NCI-H526 treated with DMSO at 0.1 percent for 48 hours (cell line): ENCODE data around the gene CHD9.
"Not testable (repeated sequence)": the region's sequence is repeated elsewhere in the genome, so short reads cannot be mapped to it uniquely, and the experiment has no call there.

Experiments used
- DNase-seq: peaks from one replicate; lab custom pipeline; 2025; lab: John Stamatoyannopoulos, UW

Gene CHD9

DNA sequence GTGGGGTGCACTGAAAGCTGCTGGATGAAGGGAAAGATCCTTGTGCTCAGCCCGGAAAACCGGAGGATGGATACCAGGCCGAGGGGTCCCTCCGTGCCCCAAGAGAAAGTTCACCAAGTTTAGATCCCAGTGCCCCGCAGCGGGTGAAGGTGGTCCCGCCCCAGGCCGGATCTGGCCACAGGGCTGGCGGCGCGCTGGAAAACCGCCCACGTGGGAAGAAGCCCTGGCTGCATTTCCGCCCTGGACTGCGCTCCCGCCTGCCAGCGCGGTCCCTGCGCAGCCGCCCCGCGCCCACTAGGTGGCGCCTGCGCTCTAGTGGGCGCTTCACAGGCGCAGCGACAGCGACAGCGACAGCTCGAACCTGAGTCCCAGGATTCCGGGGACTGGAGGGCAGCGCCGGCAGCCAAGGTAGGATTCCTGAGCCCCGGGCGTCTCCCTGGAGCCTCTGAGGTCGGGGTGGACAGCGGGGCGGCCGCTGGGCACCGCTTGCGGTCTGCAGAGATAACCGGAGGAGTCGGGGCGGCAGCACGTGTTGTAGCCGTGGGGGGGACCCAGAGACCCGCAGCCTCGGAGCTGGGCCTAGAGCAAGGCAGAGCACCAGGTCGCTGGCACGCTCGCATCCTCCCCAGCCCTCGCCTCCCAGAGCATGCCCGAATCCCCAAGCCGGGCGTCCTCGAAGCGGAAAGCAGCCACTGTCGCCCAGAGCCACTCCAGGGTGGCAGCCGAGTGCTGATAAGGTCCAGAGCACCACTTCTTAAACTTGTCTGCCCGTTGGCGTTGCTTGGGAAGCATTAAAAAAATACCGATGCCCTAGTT is at the start of gene CHD9:
Gene CHD9 (plus strand): TSS at position 322 of the 816 bp plus-strand sequence. CDS start 101,099 bp downstream, outside the sequence.
- peak; percentile 62 for DNase-seq

- DNase-seq, result no peak
Observed at GRCh38 chr16:53007095-53007494, 47.7 kb upstream of the CHD9 start.

GRCh38 chr16:53014287-53014686 is 40.5 kb upstream of the CHD9 start:
- no peak for DNase-seq

GRCh38 chr16:53018834-53019416 is 35.9 kb upstream of the CHD9 start:
- no peak for DNase-seq

DNA sequence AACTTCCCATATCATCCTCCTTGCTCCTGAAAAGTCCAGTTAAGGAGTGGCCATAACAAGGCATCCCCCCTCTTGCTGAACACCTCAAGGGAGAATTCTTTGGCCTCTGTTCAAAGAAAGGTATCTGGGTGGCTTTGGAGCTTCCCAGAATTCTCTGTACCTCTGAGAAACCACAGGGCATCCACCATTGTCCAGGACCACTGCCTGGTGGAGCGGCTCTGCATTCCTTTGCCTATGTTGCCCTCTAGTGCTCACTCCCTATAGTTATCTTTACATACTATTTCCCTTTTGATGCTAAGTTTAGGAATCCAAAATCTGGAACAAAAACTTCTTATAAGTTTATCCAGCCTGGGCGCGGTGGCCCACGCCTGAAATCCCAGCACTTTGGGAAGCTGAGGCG is 32.4 kb upstream of the CHD9 start:
- DNase-seq, result peak; percentile 2

DNA sequence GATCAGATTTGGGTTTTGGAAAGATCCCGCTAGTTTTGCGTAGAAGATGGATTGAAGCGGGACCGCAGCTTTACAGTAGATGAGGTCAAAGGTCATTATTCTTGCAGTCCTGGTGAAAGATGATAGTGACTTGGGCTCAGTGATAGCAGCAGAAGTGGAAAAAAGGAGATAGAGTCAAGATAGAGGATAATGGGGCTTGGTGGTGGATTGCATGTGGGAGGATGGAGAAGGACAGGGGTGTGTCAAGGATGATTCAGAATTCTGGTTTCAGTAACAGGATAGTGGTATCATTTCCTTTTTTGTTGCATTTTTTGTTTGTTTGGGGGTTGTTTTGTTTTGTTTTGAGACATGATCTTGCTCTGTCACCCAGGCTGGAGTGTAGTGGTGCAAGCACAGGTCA is 30.7 kb upstream of the CHD9 start:
- DNase-seq, result no peak

- no peak for DNase-seq
Observed at GRCh38 chr16:53029971-53030370, 24.8 kb upstream of the CHD9 start.

- DNase-seq, result no peak
Observed at GRCh38 chr16:53031323-53031942, 23.4 kb upstream of the CHD9 start.

GRCh38 chr16:53034306-53034705 is 20.5 kb upstream of the CHD9 start:
- no peak for DNase-seq

GRCh38 chr16:53035176-53035942 is 19.4 kb upstream of the CHD9 start:
- DNase-seq, result no peak

DNA sequence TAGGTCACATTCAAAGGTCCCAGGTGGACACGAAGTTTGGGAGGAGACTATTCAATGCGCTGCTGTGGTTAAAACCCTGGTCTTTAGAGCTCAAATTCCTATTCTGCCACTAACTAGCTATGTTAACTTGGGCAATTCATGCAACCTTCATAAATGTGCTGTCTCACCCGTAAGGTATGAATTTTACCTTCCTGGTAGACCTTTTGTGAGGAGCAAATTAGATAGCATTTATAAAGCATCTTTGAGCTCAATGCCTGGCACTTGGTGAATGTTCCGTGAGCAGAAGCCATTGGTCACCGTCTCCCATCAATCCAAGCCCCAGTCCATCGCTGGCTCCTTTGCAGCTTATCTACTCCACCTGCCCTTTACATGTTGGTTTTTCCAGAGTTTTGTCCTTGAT is 18.7 kb upstream of the CHD9 start:
- no peak for DNase-seq

GRCh38 chr16:53036711-53037110 is 18.1 kb upstream of the CHD9 start:
- DNase-seq, result not testable (repeated sequence)

DNA sequence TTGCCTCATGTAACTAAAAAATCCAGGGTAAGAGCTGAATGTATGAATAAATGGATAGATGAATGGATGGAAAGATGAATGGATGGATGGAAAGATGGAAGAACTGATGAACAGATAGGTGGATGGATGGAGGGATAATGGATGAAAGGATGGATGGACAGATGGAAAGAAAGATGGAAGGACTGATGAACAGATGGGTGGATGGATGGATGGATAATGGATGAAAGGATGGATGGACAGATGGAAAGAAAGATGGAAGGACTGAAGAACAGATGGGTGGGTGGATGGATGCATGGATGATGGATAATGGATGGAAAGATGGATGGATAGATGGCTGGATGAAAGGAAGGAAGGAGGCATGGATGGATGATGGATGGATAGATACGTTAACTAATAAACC is 14.0 kb upstream of the CHD9 start:
- DNase-seq, result no peak

- DNase-seq, result peak; percentile 82
Observed at GRCh38 chr16:53041320-53042051, 13.3 kb upstream of the CHD9 start.

DNA sequence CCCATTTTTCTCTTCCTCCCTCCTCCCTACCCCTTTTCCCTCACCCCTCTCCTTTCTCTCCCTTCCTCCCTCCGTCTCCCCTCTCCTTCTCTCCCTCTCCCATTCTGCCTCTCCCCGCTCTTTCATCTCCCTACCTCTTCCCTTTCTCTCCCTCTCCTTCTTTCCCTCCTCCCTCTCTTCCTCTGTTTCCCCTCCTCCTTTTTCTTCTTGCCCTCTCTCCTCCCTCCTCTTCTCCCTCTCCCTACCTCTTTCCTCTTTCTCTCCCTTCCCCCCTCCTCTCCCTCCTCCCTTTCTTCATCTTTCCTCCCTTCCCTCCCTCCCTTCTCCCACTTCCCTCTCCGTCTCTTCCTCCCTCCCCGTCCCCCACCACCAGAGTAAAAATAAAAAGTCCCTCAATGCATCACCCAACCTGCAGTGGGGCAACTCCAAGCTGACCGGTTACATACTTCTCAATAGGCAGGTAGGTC is 12.5 kb upstream of the CHD9 start:
- DNase-seq, result no peak

- no peak for DNase-seq
Observed at GRCh38 chr16:53043428-53043831, 11.4 kb upstream of the CHD9 start.

DNA sequence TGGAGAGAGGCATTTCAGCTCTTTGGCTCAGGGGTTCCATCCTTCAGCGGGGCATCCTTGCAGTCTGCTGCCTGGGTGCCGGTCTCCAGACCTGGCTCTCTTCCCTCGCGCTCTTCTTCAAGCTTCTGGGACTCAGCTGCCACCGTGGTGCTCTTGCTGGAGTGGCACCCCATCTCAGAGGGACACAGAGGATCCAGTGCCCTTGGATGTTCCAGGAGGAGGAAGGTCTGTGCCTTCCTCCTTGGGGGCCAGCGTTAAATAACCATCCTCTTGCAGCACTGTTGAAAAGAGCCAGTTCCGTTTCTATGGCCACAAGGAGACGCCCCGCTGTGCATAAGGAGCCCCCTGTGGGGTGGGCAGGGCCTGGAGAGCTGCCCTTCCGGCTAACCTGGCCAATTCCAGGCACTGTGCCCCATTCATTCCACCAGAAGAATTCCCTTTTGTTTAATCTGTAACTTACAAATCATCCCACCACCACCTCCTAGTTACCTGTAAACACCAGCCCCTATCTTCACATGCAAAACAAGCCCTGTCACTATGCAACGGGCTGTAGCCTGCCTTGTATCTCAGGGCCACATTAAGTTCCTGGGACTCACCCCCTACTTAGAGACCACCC is 10.7 kb upstream of the CHD9 start:
- peak; percentile 74 for DNase-seq

GRCh38 chr16:53045341-53046220 is 9.2 kb upstream of the CHD9 start:
- no peak for DNase-seq

GRCh38 chr16:53047515-53047914 is 7.3 kb upstream of the CHD9 start:
- DNase-seq, result not testable (repeated sequence)
